GM18505 (cell line): ENCODE results near the gene HOXD11.

ENCODE experiments used
- ATAC-seq: cut with Tn5 transposase; IDR thresholded peaks from one replicate; pipeline ENCODE4 v1.9.1; 2021; ENCODE audit not compliant: unreplicated experiment
- POLR2A ChIP-seq: IDR thresholded peaks from 4 replicates; pipeline ENCODE4 v1.6.1; 2011; ENCODE audit warnings: borderline replicate concordance; ENCODE audit not compliant: insufficient read depth, insufficient read length; ENCODE audit errors: extremely low read depth

Gene HOXD11

GRCh38 chr2:176109946-176110345 lies 2.9 kb downstream of the HOXD11 start:
- no peak for ATAC-seq
- TF ChIP-seq POLR2A = no peak

GRCh38 chr2:176110415-176111308 lies 3.6 kb downstream of the HOXD11 start:
- ATAC-seq = no peak
- TF ChIP-seq POLR2A = no peak

- ATAC-seq = no peak
- no peak for TF ChIP-seq POLR2A
Measured at GRCh38 chr2:176111309-176111663, 4.2 kb downstream of the HOXD11 start.

- no peak for TF ChIP-seq POLR2A
- no peak for ATAC-seq
Measured at GRCh38 chr2:176111846-176112374, 4.8 kb downstream of the HOXD11 start.

GRCh38 chr2:176112375-176113302 lies 5.6 kb downstream of the HOXD11 start:
- ATAC-seq = no peak
- TF ChIP-seq POLR2A = no peak

- no peak for TF ChIP-seq POLR2A
Measured at GRCh38 chr2:176114120-176114929, 7.2 kb downstream of the HOXD11 start.

GRCh38 chr2:176114930-176115625 lies 8.0 kb downstream of the HOXD11 start:
- ATAC-seq = no peak

More at GRCh38 chr2:176114120-176114929, 7.2 kb downstream of the HOXD11 start:
- no peak for ATAC-seq

GRCh38 chr2:176115883-176116813 lies 9.1 kb downstream of the HOXD11 start, which contains the start of gene HOXD10:
HOXD10 (plus strand) TSS chr2:176116778; CDS start chr2:176116834, 56 bp downstream.
- ATAC-seq = no peak
- no peak for TF ChIP-seq POLR2A

More at GRCh38 chr2:176114930-176115625, 8.0 kb downstream of the HOXD11 start:
- no peak for TF ChIP-seq POLR2A

GRCh38 chr2:176117162-176117822 lies 10.2 kb downstream of the HOXD11 start:
- no peak for TF ChIP-seq POLR2A
- no peak for ATAC-seq

GRCh38 chr2:176117823-176118371 lies 10.8 kb downstream of the HOXD11 start:
- ATAC-seq = no peak
- TF ChIP-seq POLR2A = no peak
